NT2/D1 (cell line): ENCODE data around the gene ARHGEF26.

Experiments used
- SUZ12 ChIP-seq: IDR thresholded peaks from 2 replicates; pipeline ENCODE4 v1.6.1; 2011; ENCODE audit not compliant: insufficient read length, insufficient read depth; ENCODE audit errors: extremely low read depth
- YY1 ChIP-seq: IDR thresholded peaks from 2 replicates; pipeline ENCODE4 v1.6.1; 2011; ENCODE audit not compliant: insufficient read length, insufficient read depth
- ZNF274 ChIP-seq: IDR thresholded peaks from 2 replicates; pipeline ENCODE4 v1.6.1; 2011; ENCODE audit warnings: mild to moderate bottlenecking, low read depth, low read length

- no peak for TF ChIP-seq YY1
- TF ChIP-seq SUZ12, result no peak
- TF ChIP-seq ZNF274, result no peak
Measured at GRCh38 chr3:154218728-154219127, 97.5 kb downstream of the ARHGEF26 start.
